AG04450 (cell line): ENCODE data around the gene RNF8. TPM values are rescaled to one million over a fixed set of nuclear protein-coding genes. Genes with fewer than 3 reads are reported as not detected.

Experiments
- CTCF ChIA-PET: fragments of 300-600, 350-600 bp; formaldehyde crosslinking; extraction: SDS; loops from one replicate; lab custom pipeline; 2022; ENCODE audit warnings: antibody characterized with exemption, inconsistent platforms; lab: Charles Lee
- POLR2A ChIA-PET: fragments of 350-600 bp; formaldehyde crosslinking; extraction: SDS; loops from one replicate; lab custom pipeline; 2021; ENCODE audit warnings: antibody characterized with exemption, inconsistent platforms; lab: Yijun Ruan, JAX
- DNase-seq: peaks from one replicate; pipeline ENCODE4 v3.0.0-alpha.2; 2011; ENCODE audit warnings: low read depth, low spot score
- H3K27ac ChIP-seq: one replicate; pipeline ENCODE4 v1.5.1; 2012; ENCODE audit warnings: low read depth, low read length, control low read depth
- H3K27me3 ChIP-seq: one replicate; pipeline ENCODE4 v1.6.0; 2012; ENCODE audit warnings: low read length; ENCODE audit not compliant: control insufficient read depth, insufficient read depth
- H3K4me3 ChIP-seq: 2 replicates; pipeline ENCODE4 v1.5.1; 2011; ENCODE audit warnings: mild to moderate bottlenecking, low read depth, low read length, control low read depth
- H3K9me3 ChIP-seq: 2 replicates; pipeline ENCODE4 v1.5.1; 2012; ENCODE audit warnings: low read length; ENCODE audit not compliant: control insufficient read depth, insufficient read depth
- polyA plus RNA-seq: library from polyadenylated mRNA; depleted of rRNA; stranded (reverse); fragments of >200 nt; gene quantifications from 2 replicates; pipeline ENCODE4 v1.2.3, GENCODE V29; 2011
- TF ChIP-seq, protein P1 (sequence below): IDR thresholded peaks from 2 replicates; pipeline ENCODE4 v1.5.1; 2011; ENCODE audit warnings: low read depth, low read length, control low read depth, inconsistent platforms

Gene RNF8
- polyA plus RNA-seq, 1 experiment: 26.3 TPM

- CTCF ChIA-PET: interaction anchor here (1.7 kb wide), 1 partner anchor 21 kb away, joined by 4 read pairs; no protein-coding TSS in a partner anchor
- H3K4me3 ChIP-seq: no peak overlapping the region
- DNase-seq: no peak
- H3K27ac ChIP-seq: no peak overlapping the region
- TF ChIP-seq, protein P1, sequence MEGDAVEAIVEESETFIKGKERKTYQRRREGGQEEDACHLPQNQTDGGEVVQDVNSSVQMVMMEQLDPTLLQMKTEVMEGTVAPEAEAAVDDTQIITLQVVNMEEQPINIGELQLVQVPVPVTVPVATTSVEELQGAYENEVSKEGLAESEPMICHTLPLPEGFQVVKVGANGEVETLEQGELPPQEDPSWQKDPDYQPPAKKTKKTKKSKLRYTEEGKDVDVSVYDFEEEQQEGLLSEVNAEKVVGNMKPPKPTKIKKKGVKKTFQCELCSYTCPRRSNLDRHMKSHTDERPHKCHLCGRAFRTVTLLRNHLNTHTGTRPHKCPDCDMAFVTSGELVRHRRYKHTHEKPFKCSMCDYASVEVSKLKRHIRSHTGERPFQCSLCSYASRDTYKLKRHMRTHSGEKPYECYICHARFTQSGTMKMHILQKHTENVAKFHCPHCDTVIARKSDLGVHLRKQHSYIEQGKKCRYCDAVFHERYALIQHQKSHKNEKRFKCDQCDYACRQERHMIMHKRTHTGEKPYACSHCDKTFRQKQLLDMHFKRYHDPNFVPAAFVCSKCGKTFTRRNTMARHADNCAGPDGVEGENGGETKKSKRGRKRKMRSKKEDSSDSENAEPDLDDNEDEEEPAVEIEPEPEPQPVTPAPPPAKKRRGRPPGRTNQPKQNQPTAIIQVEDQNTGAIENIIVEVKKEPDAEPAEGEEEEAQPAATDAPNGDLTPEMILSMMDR: no peak
- POLR2A ChIA-PET: no interaction called here
- no peaks in the 10 kb centered on the region for H3K9me3 ChIP-seq
- H3K27me3 ChIP-seq: no peaks in the 10 kb centered on the region
Observed at GRCh38 chr6:37347177-37347576, 6.6 kb upstream of the RNF8 start.

GRCh38 chr6:37347670-37348111, 6.1 kb upstream of the RNF8 start:
- ChIA-PET CTCF (interaction anchor here (1.7 kb wide), 1 partner anchor 22 kb away, joined by 4 read pairs; no protein-coding TSS in a partner anchor), POLR2A (no interaction called here)
- no peak for DNase-seq
- Histone ChIP-seq H3K27ac (no peak overlapping the region), H3K4me3 (no peak overlapping the region), H3K27me3 (no peaks in the 10 kb centered on the region), H3K9me3 (no peaks in the 10 kb centered on the region)
- TF ChIP-seq, protein P1: no peak

GRCh38 chr6:37351027-37351426, 2.8 kb upstream of the RNF8 start:
- Histone ChIP-seq H3K27me3 (no peaks in the 10 kb centered on the region), H3K27ac (no peak overlapping the region), H3K9me3 (no peaks in the 10 kb centered on the region; the same call in 1 of the 2 replicates), H3K4me3 (no peak overlapping the region)
- TF ChIP-seq, protein P1: no peak
- CTCF ChIA-PET: no interaction called here
- POLR2A ChIA-PET: no interaction called here
- DNase-seq: no peak

GRCh38 chr6:37352384-37352783, 1.4 kb upstream of the RNF8 start:
- ChIA-PET CTCF (no interaction called here), POLR2A (no interaction called here)
- DNase-seq: no peak
- TF ChIP-seq, protein P1: no peak
- H3K9me3 ChIP-seq: no peaks in the 10 kb centered on the region; the same call in 1 of the 2 replicates
- H3K27me3 ChIP-seq: no peaks in the 10 kb centered on the region
- no peak overlapping the region for H3K4me3 ChIP-seq
- H3K27ac ChIP-seq: no peak overlapping the region

GRCh38 chr6:37354526-37355384, 972 bp downstream of the RNF8 start:
- DNase-seq: no peak
- ChIA-PET POLR2A (interaction anchor here (0.7 to 0.8 kb wide), 4 partner anchors 30 to 523 kb away, joined by 3 to 4 read pairs (median 3); no protein-coding TSS in a partner anchor), CTCF (interaction anchor here (0.5 to 0.6 kb wide), 2 partner anchors 16 to 739 kb away, joined by 3 read pairs; no protein-coding TSS in a partner anchor)
- TF ChIP-seq, protein P1: no peak
- H3K27ac ChIP-seq: peak overlapping the region; percentile 21
- no peaks in the 10 kb centered on the region for H3K27me3 ChIP-seq
- H3K4me3 ChIP-seq: peak overlapping the region; percentile 92
- no peaks in the 10 kb centered on the region; the same call in 1 of the 2 replicates for H3K9me3 ChIP-seq
